HG03469 (cell line): ENCODE data around the gene NCAPH2.

ENCODE experiments used
- ATAC-seq: cut with Tn5 transposase; IDR thresholded peaks from one replicate; pipeline ENCODE4 v1.9.1; 2021; ENCODE audit warnings: mild to moderate bottlenecking, moderate library complexity, moderate number of reproducible peaks; ENCODE audit not compliant: unreplicated experiment

NCAPH2 gene

DNA sequence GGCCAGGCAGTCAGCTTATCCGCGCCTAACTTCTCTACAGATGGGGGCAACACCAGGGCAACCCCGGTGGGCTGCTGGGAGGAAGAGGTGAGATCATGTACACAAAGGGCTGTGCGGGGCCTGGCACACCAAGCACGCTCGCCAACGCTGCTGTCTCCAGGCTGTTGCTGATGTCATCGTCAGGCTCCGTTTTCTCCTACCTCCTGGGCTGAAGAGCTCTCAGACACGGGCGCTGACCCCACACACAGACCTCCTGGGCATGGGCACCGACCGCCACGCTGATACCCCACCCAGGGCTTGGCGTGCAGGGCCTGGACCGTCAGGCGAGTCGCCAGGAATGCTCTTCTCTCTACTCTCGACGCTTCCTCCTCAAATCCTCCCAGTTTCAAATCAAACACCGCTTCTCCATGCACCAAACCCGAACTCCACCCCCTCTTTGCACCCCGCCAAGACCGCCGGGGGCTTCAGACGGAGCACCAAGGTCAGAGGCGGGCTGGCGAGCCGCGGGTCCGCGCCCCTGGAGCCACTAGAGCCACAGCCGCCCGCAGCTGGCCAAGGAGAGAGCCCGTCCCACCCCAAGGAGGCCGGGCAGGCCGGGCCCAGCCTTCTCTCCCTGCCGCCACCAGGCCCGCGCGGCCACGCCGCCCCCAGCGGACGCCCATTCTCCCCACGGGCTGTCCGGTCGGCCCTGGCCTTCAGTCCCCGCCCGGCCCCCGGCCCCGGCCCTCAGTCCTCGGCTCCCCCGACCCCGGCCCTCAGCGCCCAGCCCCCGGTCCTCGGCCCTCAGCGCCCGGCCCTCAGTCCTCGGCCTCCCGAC lies 34.0 kb upstream of the NCAPH2 start:
- ATAC-seq: no peak

DNA sequence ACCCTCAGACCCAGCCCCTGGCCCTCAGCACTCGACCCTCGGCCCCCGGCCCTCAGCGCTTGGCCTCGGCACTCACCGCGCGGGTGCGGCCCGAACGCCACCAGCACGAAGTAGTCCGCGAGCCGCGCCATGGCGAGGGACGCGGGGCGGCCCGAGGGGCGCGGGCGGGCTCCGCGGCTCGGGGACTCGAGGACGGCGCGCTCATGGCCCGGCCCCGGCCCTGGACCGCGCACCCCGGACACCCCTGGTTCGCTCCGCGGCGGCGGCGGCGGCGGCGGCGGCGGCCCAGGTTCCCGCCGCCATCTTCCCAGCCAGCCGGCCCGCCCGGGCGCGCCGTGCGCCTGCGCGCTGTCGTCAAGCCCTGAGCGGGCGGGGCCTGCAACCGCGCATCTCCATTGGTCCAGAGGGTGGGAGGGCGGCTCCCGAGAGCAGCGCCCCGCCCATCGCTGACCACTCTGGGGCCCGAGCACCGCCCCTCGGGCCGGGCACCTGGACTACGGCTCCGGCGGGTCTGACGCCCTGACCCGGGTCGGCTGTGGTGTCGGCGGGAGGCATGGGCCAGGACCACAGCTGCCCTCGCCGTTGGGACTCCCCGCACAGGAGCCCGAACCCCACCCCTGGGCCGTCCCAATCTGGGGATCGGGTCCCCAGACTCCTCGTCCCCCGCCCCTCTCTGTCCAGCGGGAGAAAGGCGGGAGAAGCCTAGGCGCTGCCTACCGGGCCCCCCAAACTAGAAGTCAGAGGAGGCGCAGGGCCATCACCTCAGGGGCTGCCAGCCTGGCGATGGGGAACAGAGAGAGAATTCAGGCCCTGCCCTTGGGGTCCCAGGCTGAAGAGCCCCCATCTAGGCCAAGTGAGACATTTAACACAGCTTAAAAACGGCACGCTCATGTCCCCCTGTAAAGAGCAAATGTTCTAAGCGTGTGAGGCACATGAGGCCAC lies 33.0 kb upstream of the NCAPH2 start, which contains the start of gene SBF1:
SBF1 (minus strand) TSS at position 326 of the 942 bp plus-strand sequence; CDS start at position 131, 195 bp downstream.
- peak; percentile 60 for ATAC-seq

DNA sequence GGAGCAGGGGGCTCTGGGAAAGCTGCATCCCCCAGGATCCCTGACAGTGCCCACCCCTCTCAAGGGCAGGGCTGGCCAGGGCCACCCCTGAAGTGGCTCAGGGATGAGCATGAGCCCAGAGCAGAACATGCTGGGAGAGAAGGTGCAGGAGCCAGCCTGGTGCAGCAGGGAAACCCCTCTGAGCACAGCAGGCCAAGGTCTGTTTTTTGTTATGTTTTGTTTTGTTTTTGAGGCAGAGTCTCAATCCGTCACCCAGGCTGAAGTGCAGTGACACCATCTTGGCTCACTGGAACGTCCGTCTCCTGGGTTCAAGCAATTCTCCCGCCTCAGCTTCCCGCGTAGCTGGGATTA lies 32.4 kb upstream of the NCAPH2 start:
- no peak for ATAC-seq

DNA sequence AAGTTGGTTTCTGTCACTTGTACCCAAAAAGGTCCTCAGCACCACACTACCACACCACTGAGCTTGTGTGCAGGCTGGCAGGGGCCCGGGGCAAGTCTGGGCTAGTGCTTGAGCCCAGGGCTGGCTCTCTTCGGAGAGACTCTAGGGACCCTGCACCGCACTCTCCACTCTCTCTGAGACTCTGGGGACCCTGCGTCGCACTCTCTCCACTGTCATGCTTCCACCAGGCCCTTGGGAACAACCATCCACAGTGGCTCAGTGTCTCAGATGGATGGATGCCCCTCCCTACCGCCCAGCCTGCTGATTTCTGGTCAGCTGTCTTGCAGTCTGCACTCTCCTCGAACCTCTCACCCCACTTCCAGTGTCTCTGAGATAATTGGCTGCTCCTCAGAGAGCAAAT lies 31.2 kb upstream of the NCAPH2 start:
- no peak for ATAC-seq

DNA sequence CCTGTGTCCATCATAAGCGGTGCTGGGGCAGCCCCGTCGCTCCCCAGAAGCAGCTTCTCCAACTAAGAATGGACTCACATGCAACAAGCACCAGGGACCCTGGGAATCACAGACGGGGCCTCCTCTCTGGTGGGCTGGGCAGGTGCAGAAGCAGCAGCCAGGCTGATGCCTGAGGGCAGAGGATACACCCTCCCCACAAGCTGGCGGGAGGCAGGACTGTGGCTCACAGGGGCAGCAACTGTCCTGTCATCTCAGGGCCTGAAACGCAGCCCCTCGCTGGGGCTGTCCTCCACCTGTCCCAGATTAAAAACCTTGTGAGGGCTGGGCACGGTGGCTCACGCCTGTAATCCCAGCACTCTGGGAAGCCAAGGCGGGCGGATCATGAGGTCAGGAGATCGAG lies 30.1 kb upstream of the NCAPH2 start:
- no peak for ATAC-seq

DNA sequence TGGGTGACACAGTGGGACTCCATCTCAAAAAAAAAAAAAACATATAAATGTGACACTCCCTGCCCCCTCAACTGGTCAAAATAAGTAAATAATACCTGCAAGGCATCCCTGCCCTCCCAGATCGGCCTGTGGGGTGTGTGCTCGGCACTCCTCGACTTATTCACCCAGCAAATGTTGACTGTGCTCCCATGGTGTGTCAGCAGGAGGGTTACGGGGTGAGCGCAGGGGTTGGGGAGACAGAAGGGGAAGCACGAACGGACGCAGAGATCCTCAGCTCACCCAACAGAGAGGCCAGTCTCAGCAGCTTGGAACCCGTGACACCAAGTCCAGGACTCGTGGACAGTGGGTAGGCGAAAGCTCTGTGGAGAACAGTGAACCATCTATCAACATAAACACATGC lies 28.3 kb upstream of the NCAPH2 start:
- ATAC-seq: no peak

DNA sequence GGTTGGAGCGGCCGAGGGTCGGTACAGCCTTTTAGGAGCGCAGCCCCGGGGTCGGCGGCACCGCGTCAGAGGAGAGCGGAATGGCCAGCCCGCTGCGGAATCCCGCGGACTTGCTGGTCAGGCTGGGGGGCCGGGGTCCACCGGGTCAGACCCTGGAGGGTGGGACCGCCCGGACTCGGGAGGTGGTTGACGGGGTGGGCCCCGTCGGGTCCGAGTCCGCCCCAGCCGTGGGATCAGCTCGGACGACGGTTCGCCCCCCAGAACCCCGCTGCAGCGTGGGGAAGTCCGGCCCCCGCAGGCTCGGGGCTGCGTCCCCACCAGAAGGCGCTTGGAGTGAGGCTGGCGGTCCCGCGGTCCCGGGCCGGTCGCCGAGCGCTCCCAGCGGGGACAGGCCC lies 27.0 kb upstream of the NCAPH2 start:
- no peak for ATAC-seq

DNA sequence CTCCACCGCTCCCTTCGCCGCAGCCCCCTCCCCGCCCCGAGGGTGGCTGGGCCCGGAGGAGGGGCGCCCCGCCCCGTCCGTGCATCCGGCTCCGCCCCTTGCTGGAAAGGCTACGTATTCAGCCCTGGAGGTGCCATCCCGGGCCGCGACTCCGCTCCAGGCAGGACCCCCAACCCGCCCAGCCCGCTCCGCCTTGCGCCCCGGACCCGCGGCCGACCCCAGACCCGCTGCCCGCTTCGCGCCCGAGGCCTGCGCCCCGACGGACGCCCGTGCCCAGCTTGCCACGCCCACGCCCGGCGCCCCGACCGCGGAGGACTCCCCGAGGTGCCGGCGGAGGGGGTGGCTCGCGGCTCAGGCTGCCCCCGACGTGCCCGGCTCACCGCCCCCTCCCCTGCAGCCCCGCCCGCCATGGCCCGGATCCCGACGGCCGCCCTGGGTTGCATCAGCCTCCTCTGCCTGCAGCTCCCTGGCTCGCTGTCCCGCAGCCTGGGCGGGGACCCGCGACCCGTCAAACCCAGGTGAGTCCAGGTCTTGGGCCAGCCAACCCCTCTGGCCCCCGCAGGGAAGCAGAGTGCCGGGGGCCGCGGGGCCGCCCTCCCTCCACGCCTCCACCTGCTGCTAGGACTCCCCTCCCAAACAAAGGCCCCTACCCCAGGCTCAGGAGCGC lies 26.5 kb upstream of the NCAPH2 start, which contains the start of gene ADM2:
ADM2 (plus strand) TSS at position 104 of the 667 bp plus-strand sequence; CDS start at position 409, 305 bp downstream.
- no peak for ATAC-seq

DNA sequence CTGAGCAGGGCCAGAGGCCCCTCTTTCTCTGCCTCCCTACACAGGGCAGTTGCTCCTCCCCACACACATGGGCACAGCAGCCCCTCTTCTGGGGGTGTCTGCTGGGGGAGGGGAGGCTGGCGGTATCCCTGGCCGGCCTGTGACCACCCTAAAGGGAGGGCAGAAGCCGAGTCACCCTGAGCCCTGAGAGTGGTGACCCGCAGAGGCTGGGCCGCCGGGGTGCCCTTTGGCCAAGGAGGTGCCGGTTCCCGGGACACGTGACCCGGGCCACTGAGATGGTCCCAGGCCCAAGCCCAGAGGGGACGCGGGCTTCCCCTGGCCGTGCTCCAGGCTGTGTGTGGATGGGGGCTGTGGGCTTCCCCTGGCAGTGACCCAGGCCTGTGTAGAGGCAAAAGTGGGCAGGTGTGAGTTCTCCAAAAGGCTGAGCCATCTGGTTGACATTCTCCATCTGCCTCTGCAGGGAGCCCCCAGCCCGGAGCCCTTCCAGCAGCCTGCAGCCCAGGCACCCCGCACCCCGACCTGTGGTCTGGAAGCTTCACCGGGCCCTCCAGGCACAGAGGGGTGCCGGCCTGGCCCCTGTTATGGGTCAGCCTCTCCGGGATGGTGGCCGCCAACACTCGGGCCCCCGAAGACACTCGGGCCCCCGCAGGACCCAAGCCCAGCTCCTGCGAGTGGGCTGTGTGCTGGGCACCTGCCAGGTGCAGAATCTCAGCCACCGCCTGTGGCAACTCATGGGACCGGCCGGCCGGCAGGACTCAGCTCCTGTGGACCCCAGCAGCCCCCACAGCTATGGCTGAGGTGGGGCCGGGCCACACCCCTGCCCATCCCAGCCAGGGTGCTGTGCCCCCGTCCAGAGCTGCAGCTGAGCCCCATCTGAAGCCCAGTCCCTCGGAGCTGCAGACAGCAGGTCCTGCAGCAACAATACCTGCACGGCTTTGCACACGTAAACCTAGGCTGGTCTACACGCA lies 25.6 kb upstream of the NCAPH2 start:
- no peak for ATAC-seq

DNA sequence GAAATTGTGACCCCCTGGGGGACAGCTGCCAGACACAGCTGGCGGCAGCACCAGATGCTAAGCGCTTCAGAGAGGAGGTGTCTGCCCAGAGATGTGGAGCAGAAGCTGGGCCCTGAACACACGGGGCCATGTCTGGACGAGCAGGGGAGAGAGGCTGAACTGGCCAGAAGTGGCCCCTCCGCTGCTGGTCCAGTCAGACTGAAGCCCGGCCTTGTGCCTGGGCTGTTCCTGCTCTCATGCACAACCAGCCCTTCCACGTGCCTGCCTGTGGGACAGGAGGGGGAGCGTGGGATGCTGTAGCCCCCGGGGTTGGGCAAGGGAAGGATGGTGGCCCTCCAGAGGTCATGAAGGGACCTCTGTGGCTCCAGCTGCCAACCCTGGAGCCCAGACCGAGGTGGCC lies 24.9 kb upstream of the NCAPH2 start:
- no peak for ATAC-seq

DNA sequence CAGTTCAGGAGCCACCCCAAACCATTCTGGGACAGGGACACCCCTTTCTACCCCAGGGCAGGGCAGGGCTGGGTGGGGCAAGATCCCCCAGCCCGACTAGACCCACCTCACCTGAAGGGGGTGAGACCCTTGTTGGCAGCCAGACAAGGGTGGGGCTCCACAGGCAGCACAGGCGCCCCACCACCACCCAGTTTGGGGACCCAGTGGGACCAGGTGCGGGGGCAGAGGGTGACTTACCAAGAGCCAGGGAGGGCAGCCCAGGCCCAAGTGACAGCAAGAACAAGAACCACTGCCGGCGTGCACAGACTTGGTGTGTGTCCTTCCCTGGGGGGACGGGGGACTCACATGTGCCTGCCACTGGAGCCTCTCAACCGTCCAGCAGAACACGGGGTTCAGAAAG lies 24.5 kb upstream of the NCAPH2 start:
- no peak for ATAC-seq

DNA sequence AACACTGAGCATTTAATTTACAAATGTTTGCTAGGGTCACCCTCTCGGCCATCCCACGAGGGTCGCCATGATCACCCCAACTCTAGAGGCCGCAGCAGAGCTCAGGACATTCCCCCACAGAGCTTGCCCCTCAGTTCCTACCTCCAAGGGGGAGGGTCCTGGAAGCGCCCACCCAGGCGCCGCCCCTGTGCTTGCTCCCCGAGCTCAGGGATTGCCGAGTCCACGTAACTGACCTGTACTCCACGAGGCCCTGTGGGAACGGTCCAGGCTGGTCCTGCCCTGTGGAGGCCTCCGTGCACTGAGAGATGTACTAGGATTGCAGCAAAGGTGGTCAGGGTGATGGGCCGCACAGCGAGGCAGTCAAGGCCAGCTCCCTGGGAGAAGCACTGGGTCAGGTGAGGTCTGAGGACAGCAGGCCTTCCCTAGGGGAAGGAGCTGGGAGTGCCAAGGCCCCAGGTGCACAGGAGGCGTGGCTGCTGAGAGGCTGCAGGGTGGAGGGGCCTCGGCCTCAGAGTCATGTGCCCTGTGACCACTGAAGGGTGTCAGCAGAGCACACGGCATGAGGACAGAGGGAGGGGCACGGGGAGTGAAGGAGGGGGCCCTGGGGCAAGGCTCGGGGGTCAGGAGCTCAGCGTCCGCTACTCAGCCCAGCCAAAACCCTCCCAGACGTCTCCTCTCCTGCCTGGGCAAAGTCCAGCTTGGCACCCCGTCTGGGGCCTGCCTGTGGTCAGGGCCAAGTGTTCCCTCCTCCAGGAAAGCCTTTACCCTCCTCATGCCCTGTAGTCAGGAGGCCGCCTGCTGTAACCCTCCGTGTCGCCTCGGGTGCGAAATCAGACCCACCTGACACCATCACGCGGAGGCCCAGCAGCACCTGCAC lies 23.8 kb upstream of the NCAPH2 start:
- ATAC-seq: no peak

DNA sequence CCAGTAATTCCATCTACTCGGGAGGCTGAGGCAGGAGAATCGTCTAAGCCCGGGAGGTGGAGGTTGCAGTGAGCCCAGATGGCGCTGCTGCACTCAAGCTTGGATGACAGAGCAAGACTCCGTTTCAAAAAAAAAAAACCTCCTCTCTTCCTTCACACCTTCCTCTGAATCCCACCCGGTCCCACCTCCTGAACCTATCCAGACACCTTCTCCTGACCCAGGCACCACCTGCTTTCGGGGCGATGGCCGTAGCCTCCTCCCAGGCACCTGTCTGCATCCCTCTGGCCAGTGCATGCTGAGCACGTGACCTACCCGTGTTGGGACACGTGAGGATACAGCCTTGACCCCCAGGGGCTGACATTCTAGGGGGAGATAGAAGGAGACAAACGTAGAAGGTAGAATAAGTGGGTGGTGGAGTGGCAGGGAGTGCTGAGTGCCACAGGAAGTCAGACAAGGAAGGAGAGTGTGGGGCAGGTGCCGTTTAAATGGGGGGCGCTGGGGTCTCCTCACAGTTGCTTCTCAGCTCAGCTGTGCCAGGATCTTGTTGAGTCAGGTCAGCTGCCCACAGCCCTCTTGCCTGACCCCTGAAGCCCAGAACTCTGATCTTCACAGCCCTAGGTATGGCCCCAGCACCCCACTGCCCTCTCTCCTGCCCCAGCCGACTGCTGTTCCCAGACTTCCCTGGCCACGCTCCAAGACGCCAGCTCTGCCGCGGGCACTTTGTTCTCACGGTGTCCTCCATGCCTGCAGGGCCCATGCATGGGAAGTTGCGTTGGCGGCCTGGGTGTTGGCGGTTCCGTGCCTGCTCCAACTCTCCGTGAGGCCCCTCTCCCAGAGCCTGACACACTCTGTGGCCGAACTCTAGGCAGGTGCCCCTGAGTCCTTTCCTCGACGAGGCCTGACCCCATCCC lies 22.5 kb upstream of the NCAPH2 start:
- no peak for ATAC-seq

DNA sequence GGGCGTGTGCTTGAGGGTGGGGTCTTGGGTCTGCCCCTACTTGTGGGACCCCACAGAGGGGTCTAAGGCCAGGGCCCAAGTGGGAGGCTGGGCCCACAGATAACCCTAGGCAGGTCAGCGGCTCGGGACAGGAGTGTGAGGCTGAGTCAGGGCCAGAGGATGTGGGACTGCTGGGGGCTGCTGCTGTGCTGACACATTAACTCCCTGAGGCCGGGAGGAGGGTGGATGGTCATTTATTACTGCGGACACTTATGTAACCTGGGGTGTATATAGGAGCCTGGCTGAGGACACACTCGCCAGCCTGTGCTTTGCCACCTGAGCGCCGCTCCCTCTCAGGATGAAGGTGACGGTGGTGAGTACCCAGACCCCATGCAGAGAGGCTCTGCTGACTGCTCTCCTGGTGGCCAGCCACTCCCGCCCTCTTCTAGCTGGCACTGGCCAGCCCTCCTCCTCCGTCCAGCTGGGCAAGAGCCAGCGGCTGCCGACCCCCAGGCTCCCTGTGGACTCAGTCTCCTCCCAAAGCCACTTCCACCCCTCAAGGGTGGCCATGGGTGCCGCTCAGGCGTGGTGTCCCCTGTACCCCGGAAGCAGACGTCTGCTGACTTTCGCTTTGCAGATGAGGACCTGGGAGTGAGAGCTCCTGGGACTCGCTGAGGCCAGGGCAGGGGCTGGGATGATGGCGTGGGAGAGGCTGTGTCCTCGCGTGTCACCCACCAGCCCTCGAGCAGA lies 21.3 kb upstream of the NCAPH2 start, which contains the start of gene MIOX:
MIOX (plus strand) TSS at position 299 of the 729 bp plus-strand sequence; CDS start at position 338, 39 bp downstream.
- ATAC-seq: no peak

DNA sequence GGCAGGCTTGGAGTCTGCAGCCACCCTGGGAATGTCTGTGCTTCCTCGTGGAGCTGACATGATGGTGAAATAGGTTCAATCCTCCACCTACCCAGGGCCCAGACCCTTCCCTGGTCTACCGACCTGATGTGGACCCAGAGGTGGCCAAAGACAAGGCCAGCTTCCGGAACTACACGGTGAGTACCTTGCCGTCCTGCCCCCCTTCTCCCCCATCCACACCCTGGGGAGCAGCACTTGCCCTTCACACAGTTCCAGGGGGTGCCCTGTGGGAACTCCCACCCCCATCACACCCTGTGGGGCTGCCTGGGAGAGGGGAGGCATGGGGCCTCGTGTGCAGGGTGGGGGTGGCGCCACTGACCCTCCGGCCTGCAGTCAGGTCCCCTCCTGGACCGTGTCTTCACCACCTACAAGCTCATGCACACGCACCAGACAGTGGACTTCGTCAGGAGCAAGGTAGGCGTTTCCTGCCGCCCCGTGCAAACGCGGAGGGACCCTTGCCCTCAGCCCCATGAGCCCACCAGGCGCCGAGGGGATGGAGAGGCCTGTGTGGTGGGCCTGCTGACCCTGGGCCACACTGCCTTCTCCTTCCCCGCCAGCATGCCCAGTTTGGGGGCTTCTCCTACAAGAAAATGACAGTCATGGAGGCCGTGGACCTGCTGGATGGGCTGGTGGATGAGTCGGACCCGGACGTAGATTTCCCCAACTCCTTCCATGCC lies 20.6 kb upstream of the NCAPH2 start:
- ATAC-seq: no peak

DNA sequence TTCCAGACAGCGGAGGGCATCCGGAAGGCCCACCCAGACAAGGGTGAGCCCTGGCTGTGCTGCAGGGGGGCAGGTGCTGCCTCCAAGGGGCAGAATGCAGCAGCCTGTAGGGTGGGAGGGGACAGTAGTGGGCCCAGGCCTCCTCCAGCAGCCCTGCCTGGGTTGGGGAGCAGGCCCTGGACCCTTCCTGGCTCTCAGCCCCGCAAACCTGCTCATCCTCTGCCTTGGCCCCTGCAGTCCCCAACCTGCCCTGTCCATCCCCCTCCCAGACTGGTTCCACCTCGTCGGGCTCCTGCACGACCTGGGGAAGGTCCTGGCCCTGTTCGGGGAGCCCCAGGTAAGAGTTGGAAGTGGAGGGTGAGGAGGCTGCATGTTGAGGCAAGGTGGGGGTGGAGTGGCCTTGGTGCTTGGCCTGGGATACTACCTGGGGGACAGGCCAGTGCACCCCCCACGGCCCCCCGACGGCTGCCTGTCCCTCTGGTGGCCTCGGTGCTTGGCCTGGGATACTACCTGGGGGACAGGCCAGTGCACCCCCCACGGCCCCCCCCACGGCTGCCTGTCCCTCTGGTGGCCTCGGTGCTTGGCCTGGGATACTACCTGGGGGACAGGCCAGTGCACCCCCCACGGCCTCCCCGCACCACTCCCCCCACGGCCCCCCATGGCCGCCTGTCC lies 19.9 kb upstream of the NCAPH2 start:
- no peak for ATAC-seq
